NCI-H2081 treated with DMSO at 0.1 percent for 48 hours (cell line): Measurements from ENCODE around the gene TMEM17.

Source experiments
- DNase-seq: peaks from one replicate; lab custom pipeline; 2025; lab: John Stamatoyannopoulos, UW

TMEM17 gene

GRCh38 chr2:62511636-62512035 is 5.6 kb upstream of the TMEM17 start:
- DNase-seq = no peak

- DNase-seq = no peak
These were observed 391 bp upstream of the TMEM17 start for GRCh38 chr2:62506421-62506750.

GRCh38 chr2:62505109-62505749 is 766 bp downstream of the TMEM17 start:
- no peak for DNase-seq

- no peak for DNase-seq
These were observed 1.3 kb downstream of the TMEM17 start for GRCh38 chr2:62504657-62505056.

- DNase-seq = no peak
These were observed 4.0 kb downstream of the TMEM17 start for GRCh38 chr2:62501794-62502500.

GRCh38 chr2:62501069-62501468 is 4.9 kb downstream of the TMEM17 start:
- no peak for DNase-seq

- DNase-seq = no peak
These were observed 6.5 kb downstream of the TMEM17 start for GRCh38 chr2:62499430-62500060.

- no peak for DNase-seq
These were observed 7.3 kb downstream of the TMEM17 start for GRCh38 chr2:62498739-62499138.

GRCh38 chr2:62495761-62496160 is 10.2 kb downstream of the TMEM17 start:
- no peak for DNase-seq

- no peak for DNase-seq
These were observed 13.9 kb downstream of the TMEM17 start for GRCh38 chr2:62492048-62492447.

- no peak for DNase-seq
These were observed 16.3 kb downstream of the TMEM17 start for GRCh38 chr2:62489702-62490101.

GRCh38 chr2:62489162-62489561 is 16.8 kb downstream of the TMEM17 start:
- no peak for DNase-seq

- no peak for DNase-seq
These were observed 19.6 kb downstream of the TMEM17 start for GRCh38 chr2:62486439-62486765.

- no peak for DNase-seq
These were observed 20.1 kb downstream of the TMEM17 start for GRCh38 chr2:62485761-62486438.

GRCh38 chr2:62482558-62483352 is 23.2 kb downstream of the TMEM17 start:
- DNase-seq = no peak

GRCh38 chr2:62479917-62480316 is 26.1 kb downstream of the TMEM17 start:
- DNase-seq = no peak

- no peak for DNase-seq
These were observed 27.9 kb downstream of the TMEM17 start for GRCh38 chr2:62478093-62478580.

GRCh38 chr2:62477573-62477972 is 28.4 kb downstream of the TMEM17 start:
- no peak for DNase-seq

GRCh38 chr2:62475172-62476011 is 30.6 kb downstream of the TMEM17 start:
- no peak for DNase-seq

- DNase-seq = no peak
These were observed 31.8 kb downstream of the TMEM17 start for GRCh38 chr2:62474176-62474575.

- DNase-seq = no peak
These were observed 32.7 kb downstream of the TMEM17 start for GRCh38 chr2:62473246-62473827.
